Endothelial cell of umbilical vein (primary cell): ENCODE measurements around the gene CALCOCO1.

ENCODE experiments used
- CTCF ChIP-seq, 2 donors: IDR thresholded peaks; 1 replicate in 1 of 2; 2 replicates in 1 of 2; pipeline ENCODE4 v1.5.1; 2011; ENCODE audit warnings: low read length in 2 of 2, mild to moderate bottlenecking in 2 of 2, moderate library complexity in 2 of 2, control low read depth in 1 of 2, inconsistent platforms in 1 of 2, low read depth in 1 of 2; ENCODE audit not compliant: insufficient read depth in 1 of 2; ENCODE audit errors: extremely low read depth in 1 of 2
- EZH2 ChIP-seq: IDR thresholded peaks from 2 replicates; pipeline ENCODE4 v1.6.1; 2012; ENCODE audit warnings: borderline replicate concordance, low read depth, mild to moderate bottlenecking, moderate library complexity, low read length, inconsistent platforms; ENCODE audit not compliant: severe bottlenecking
- JUN ChIP-seq: IDR thresholded peaks from 2 replicates; pipeline ENCODE4 v1.6.1; 2011; ENCODE audit warnings: borderline replicate concordance, low read depth; ENCODE audit not compliant: insufficient read length, insufficient read depth
- MYC ChIP-seq: IDR thresholded peaks from one replicate; pipeline ENCODE4 v1.6.1; 2011; ENCODE audit warnings: mild to moderate bottlenecking, low read depth, low read length
- POLR2A ChIP-seq: IDR thresholded peaks from 2 replicates; pipeline ENCODE4 v1.6.1; 2012; ENCODE audit warnings: low read depth, mild to moderate bottlenecking, control low read depth, low read length
- POLR2AphosphoS5 ChIP-seq: IDR thresholded peaks from 2 replicates; pipeline ENCODE4 v1.6.1; 2012; ENCODE audit warnings: low read depth, mild to moderate bottlenecking, control low read depth, low read length, moderate library complexity; ENCODE audit not compliant: insufficient read depth

GRCh38 chr12:53688134-53688533, 39.1 kb downstream of the CALCOCO1 start:
- no peak for TF ChIP-seq CTCF (IDR thresholded peaks at IDR 0.05; ENCODE audit: extremely low read depth in 1 of 2, insufficient read depth in 1 of 2, low read depth in 1 of 2, low read length in 2 of 2)
- no peak for TF ChIP-seq EZH2
- no peak for TF ChIP-seq POLR2A
- no peak for TF ChIP-seq POLR2AphosphoS5
- no peak for TF ChIP-seq JUN
- TF ChIP-seq MYC: no peak
